Keratinocyte (primary cell): Measurements from ENCODE around the gene XAB2. TPM values are rescaled to one million over a fixed set of nuclear protein-coding genes. Genes with fewer than 3 reads are reported as not detected.

ENCODE experiments used
- DNase-seq: peaks from one replicate; pipeline ENCODE4 v3.0.0-alpha.2; 2011; ENCODE audit warnings: low read depth, missing footprints, low spot score
- FAIRE-seq: peaks from 2 replicates; lab custom pipeline; 2011; peaks lifted over from hg19 to GRCh38; lab: Jason Lieb, UNC
- H2AFZ ChIP-seq: 2 replicates; pipeline ENCODE4 v1.6.0; 2012; ENCODE audit warnings: low read length, control low read depth, inconsistent platforms; ENCODE audit not compliant: control insufficient read depth
- H3K27ac ChIP-seq: 2 replicates; pipeline ENCODE4 v1.5.1; 2011; ENCODE audit warnings: low read length; ENCODE audit not compliant: control insufficient read depth, insufficient read depth
- H3K27me3 ChIP-seq: 3 replicates; pipeline ENCODE4 v1.6.0; 2011; ENCODE audit warnings: low read length; ENCODE audit not compliant: control insufficient read depth, insufficient read depth; ENCODE audit errors: extremely low read depth
- H3K36me3 ChIP-seq, 2 experiments: 2 replicates in 1 of 2; 3 replicates in 1 of 2; pipeline ENCODE4 v1.5.1; 2011; ENCODE audit warnings: low read length in 2 of 2, mild to moderate bottlenecking in 1 of 2; ENCODE audit not compliant: control insufficient read depth in 2 of 2, insufficient read depth in 2 of 2; ENCODE audit errors: extremely low read depth in 1 of 2
- H3K4me1 ChIP-seq: 3 replicates; pipeline ENCODE4 v1.5.1; 2011; ENCODE audit warnings: low read length; ENCODE audit not compliant: control insufficient read depth, insufficient read depth; ENCODE audit errors: extremely low read depth
- H3K4me2 ChIP-seq: 3 replicates; pipeline ENCODE4 v1.6.0; 2011; ENCODE audit warnings: low read depth, low read length; ENCODE audit not compliant: control insufficient read depth, insufficient read depth; ENCODE audit errors: extremely low read depth
- H3K4me3 ChIP-seq, 3 experiments: fragments of 200-600 bp in 1 of 3; sonication (generic) in 1 of 3; 2 replicates in 2 of 3; 3 replicates in 1 of 3; pipeline ENCODE4 v1.5.1; 2011 to 2016; ENCODE audit warnings: low read length in 3 of 3, mild to moderate bottlenecking in 3 of 3, control low read depth in 2 of 3, inconsistent platforms in 1 of 3, low read depth in 1 of 3, mixed read lengths in 1 of 3, mixed run types in 1 of 3, moderate library complexity in 1 of 3; ENCODE audit not compliant: control insufficient read depth in 2 of 3, insufficient read depth in 2 of 3; ENCODE audit errors: extremely low read depth in 1 of 3
- H3K79me2 ChIP-seq: 2 replicates; pipeline ENCODE4 v1.6.0; 2012; ENCODE audit warnings: low read length; ENCODE audit not compliant: control insufficient read depth, insufficient read depth
- H3K9ac ChIP-seq: 3 replicates; pipeline ENCODE4 v1.6.0; 2011; ENCODE audit warnings: low read length; ENCODE audit not compliant: control insufficient read depth, insufficient read depth; ENCODE audit errors: extremely low read depth
- H3K9me1 ChIP-seq: 3 replicates; pipeline ENCODE4 v1.6.0; 2011; ENCODE audit warnings: low read length; ENCODE audit not compliant: control insufficient read depth, insufficient read depth; ENCODE audit errors: extremely low read depth
- H3K9me3 ChIP-seq: 2 replicates; pipeline ENCODE4 v1.5.1; 2012; ENCODE audit warnings: low read depth, low read length; ENCODE audit not compliant: control insufficient read depth
- H4K20me1 ChIP-seq: 3 replicates; pipeline ENCODE4 v1.6.0; 2011; ENCODE audit warnings: low read length; ENCODE audit not compliant: control insufficient read depth, insufficient read depth; ENCODE audit errors: extremely low read depth
- CTCF ChIP-seq, 3 experiments: IDR thresholded peaks in 1 of 3; conservative IDR thresholded peaks in 1 of 3; optimal IDR thresholded peaks in 1 of 3; 2 replicates in 2 of 3; 3 replicates in 1 of 3; pipeline versions ENCODE3 to v1.5.1; 2011; ENCODE audit warnings: low read length in 3 of 3, mild to moderate bottlenecking in 3 of 3, moderate library complexity in 2 of 3, control low read depth in 1 of 3, inconsistent platforms in 1 of 3; ENCODE audit not compliant: insufficient read depth in 2 of 3; ENCODE audit errors: extremely low read depth in 1 of 3
- EZH2 ChIP-seq: IDR thresholded peaks from one replicate; pipeline ENCODE4 v1.6.1; 2012; ENCODE audit warnings: inconsistent platforms, mild to moderate bottlenecking, low read length, moderate library complexity
- dilution Hi-C: fragments of 300-500 bp; cut with MboI; formaldehyde crosslinking; loops from one replicate; pipeline ENCODE4 v1.7.0; 2020; ENCODE audit warnings: low sequenced_read_pairs; ENCODE audit not compliant: extremely low pct_ligation_motif_present
- polyA plus RNA-seq, 5 experiments: library from polyadenylated mRNA; depleted of rRNA in 3 of 5; stranded (reverse) in 3 of 5; stranded (forward) in 1 of 5; unstranded in 1 of 5; fragments of >200 nt; gene quantifications; 1 replicate in 1 of 5; 2 replicates in 3 of 5; 3 replicates in 1 of 5; pipeline versions ENCODE4 v1.2.1 to v1.2.3, GENCODE V29; 2011 to 2012; ENCODE audit warnings: missing spikeins in 2 of 5, low read depth in 1 of 5, low replicate concordance in 1 of 5

The XAB2 gene
- polyA plus RNA-seq, 1 donor (not counting 4 experiments of a cell fraction or from before 2014, with no cell fraction given), result 15.6 TPM

- dilution Hi-C loops, result no loop called here
- Histone ChIP-seq H3K27ac (peak overlapping the region; percentile 67), H3K4me2 (peak overlapping the region; percentile 86), H3K4me3 (peak overlapping the region; percentile 76 to 87 (median 86)), H3K9me3 (no peaks in the 10 kb centered on the region), H3K9me1 (no peaks in the 10 kb centered on the region), H3K9ac (peak overlapping the region; percentile 88), H3K79me2 (peaks cover 16% of the 10 kb centered on the region), H3K4me1 (peaks cover 3% of the 10 kb centered on the region), H3K36me3 (peaks cover 9% of the 10 kb centered on the region in 2 experiments), H4K20me1 (no peaks in the 10 kb centered on the region), H2AFZ (peak overlapping the region; percentile 63), H3K27me3 (no peaks in the 10 kb centered on the region)
- DNase-seq (no peak), FAIRE-seq (no peak)
- no peak for TF ChIP-seq EZH2
- no peak for TF ChIP-seq CTCF (optimal IDR thresholded peaks at IDR 0.05 in 1 of 3, IDR thresholded peaks at IDR 0.05 in 1 of 3, conservative IDR thresholded peaks at IDR 0.05 in 1 of 3; ENCODE audit: extremely low read depth in 1 of 3, insufficient read depth in 2 of 3, low read length in 3 of 3)
Observed at GRCh38 chr19:7637374-7638256, 8.3 kb upstream of the XAB2 start.

GRCh38 chr19:7636691-7637373 is 7.5 kb upstream of the XAB2 start, which contains the start of gene STXBP2:
Gene STXBP2, plus strand, starts transcription at chr19:7637110. Its CDS starts 40 bp downstream, at chr19:7637150.
- H3K4me2 ChIP-seq, result peak within 1 kb of the TSS; percentile 86
- peak; percentile 20 for FAIRE-seq
- dilution Hi-C loops, result no loop called here
- H4K20me1 ChIP-seq, result no peaks in the 10 kb centered on the region
- peak within 1 kb of the TSS; percentile 88 for H3K9ac ChIP-seq
- H3K9me1 ChIP-seq, result no peaks in the 10 kb centered on the region
- peak within 1 kb of the TSS; percentile 91 for H2AFZ ChIP-seq
- peak within 1 kb of the TSS; percentile 67 for H3K27ac ChIP-seq
- peaks cover 16% of the 10 kb centered on the region for H3K79me2 ChIP-seq
- H3K27me3 ChIP-seq, result no peaks in the 10 kb centered on the region
- no peak for TF ChIP-seq CTCF (optimal IDR thresholded peaks at IDR 0.05 in 1 of 3, IDR thresholded peaks at IDR 0.05 in 1 of 3, conservative IDR thresholded peaks at IDR 0.05 in 1 of 3; ENCODE audit: extremely low read depth in 1 of 3, insufficient read depth in 2 of 3, low read length in 3 of 3)
- TF ChIP-seq EZH2, result no peak
- peak within 1 kb of the TSS; percentile 76 to 87 (median 86) for H3K4me3 ChIP-seq
- H3K36me3 ChIP-seq, result peaks cover 6 to 11% of the 10 kb centered on the region in 2 experiments
- no peaks in the 10 kb centered on the region for H3K9me3 ChIP-seq
- H3K4me1 ChIP-seq, result peaks cover 3% of the 10 kb centered on the region
- peak; percentile 42 for DNase-seq
